ENCODE data around the gene IFRD1. TPM values are rescaled to one million over a fixed set of nuclear protein-coding genes. Genes with fewer than 3 reads are reported as not detected.

Gene IFRD1
- total RNA-seq, 4 donors from 2014 or later: 36.9 to 51.5 (median 48.0) TPM

- TF ChIP-seq CTCF (IDR thresholded peaks at IDR 0.05) (no peak), EP300 (IDR thresholded peaks at IDR 0.05) (no peak), POLR2AphosphoS5 (IDR thresholded peaks at IDR 0.05) (no peak), POLR2A (IDR thresholded peaks at IDR 0.05; ENCODE audit: low read depth) (no peak)
- H3K27ac ChIP-seq (replicated peaks in 1 of 4): no peak overlapping the region
- no peak for DNase-seq (ENCODE audit: extremely low spot score)
- intact Hi-C loops (cut with DNase I): no loop called here
- H3K9me3 ChIP-seq: no peaks in the 10 kb centered on the region
- H3K4me1 ChIP-seq: peaks cover 6 to 7% (median 7%) of the 10 kb centered on the region in 4 donors
- H3K27me3 ChIP-seq: no peaks in the 10 kb centered on the region
- WGBS: 100% methylated on average over 1 of the region's 1 CpG
- no peak overlapping the region for H3K4me3 ChIP-seq
- no peaks in the 10 kb centered on the region for H3K36me3 ChIP-seq
Measured at GRCh38 chr7:112427984-112428383, 22.3 kb upstream of the IFRD1 start.

- Histone ChIP-seq H3K36me3 (no peaks in the 10 kb centered on the region), H3K27me3 (no peaks in the 10 kb centered on the region), H3K9me3 (no peaks in the 10 kb centered on the region), H3K27ac (replicated peaks in 1 of 4) (no peak overlapping the region), H3K4me3 (no peak overlapping the region), H3K4me1 (no peaks in the 10 kb centered on the region)
- intact Hi-C loops (cut with DNase I): no loop called here
- 82% methylated on average over 2 of the region's 2 CpGs for WGBS
- no peak for TF ChIP-seq EP300 (IDR thresholded peaks at IDR 0.05)
- no peak for TF ChIP-seq POLR2AphosphoS5 (IDR thresholded peaks at IDR 0.05)
- no peak for TF ChIP-seq CTCF (IDR thresholded peaks at IDR 0.05)
- TF ChIP-seq POLR2A (IDR thresholded peaks at IDR 0.05; ENCODE audit: low read depth): no peak
- DNase-seq (ENCODE audit: extremely low spot score): no peak
Measured at GRCh38 chr7:112428715-112429114, 21.5 kb upstream of the IFRD1 start.

GRCh38 chr7:112430649-112431048, 19.6 kb upstream of the IFRD1 start:
- H3K4me1 ChIP-seq: peaks cover 0 to 3% (median 0%) of the 10 kb centered on the region in 4 donors
- H3K9me3 ChIP-seq: no peaks in the 10 kb centered on the region
- no peaks in the 10 kb centered on the region for H3K27me3 ChIP-seq
- no peaks in the 10 kb centered on the region for H3K36me3 ChIP-seq
- intact Hi-C loops (cut with DNase I): no loop called here
- H3K4me3 ChIP-seq: no peak overlapping the region
- no peak overlapping the region for H3K27ac ChIP-seq (replicated peaks in 1 of 4)
- WGBS: 67% methylated on average over 2 of the region's 2 CpGs
- DNase-seq (ENCODE audit: extremely low spot score): no peak
- TF ChIP-seq CTCF (IDR thresholded peaks at IDR 0.05): no peak
- TF ChIP-seq EP300 (IDR thresholded peaks at IDR 0.05): no peak
- no peak for TF ChIP-seq POLR2A (IDR thresholded peaks at IDR 0.05; ENCODE audit: low read depth)
- no peak for TF ChIP-seq POLR2AphosphoS5 (IDR thresholded peaks at IDR 0.05)

GRCh38 chr7:112431803-112432202, 18.5 kb upstream of the IFRD1 start:
- intact Hi-C loops (cut with DNase I): no loop called here
- 96% methylated on average over 3 of the region's 3 CpGs for WGBS
- Histone ChIP-seq H3K4me3 (no peak overlapping the region), H3K27me3 (no peaks in the 10 kb centered on the region), H3K36me3 (no peaks in the 10 kb centered on the region), H3K9me3 (no peaks in the 10 kb centered on the region), H3K27ac (replicated peaks in 1 of 4) (no peak overlapping the region), H3K4me1 (peaks cover 0 to 3% (median 0%) of the 10 kb centered on the region in 4 donors)
- DNase-seq (ENCODE audit: extremely low spot score): no peak
- TF ChIP-seq POLR2A (IDR thresholded peaks at IDR 0.05; ENCODE audit: low read depth) (no peak), POLR2AphosphoS5 (IDR thresholded peaks at IDR 0.05) (no peak), EP300 (IDR thresholded peaks at IDR 0.05) (no peak), CTCF (IDR thresholded peaks at IDR 0.05) (no peak)

- no peaks in the 10 kb centered on the region for H3K9me3 ChIP-seq
Measured at GRCh38 chr7:112433289-112433688, 17.0 kb upstream of the IFRD1 start.

More at GRCh38 chr7:112433289-112433688, 17.0 kb upstream of the IFRD1 start:
- Histone ChIP-seq H3K4me1 (peaks cover 0 to 3% (median 0%) of the 10 kb centered on the region in 4 donors), H3K36me3 (no peaks in the 10 kb centered on the region), H3K4me3 (no peak overlapping the region), H3K27me3 (no peaks in the 10 kb centered on the region), H3K27ac (replicated peaks in 1 of 4) (no peak overlapping the region)
- 82% methylated on average over 1 of the region's 1 CpG for WGBS
- TF ChIP-seq EP300 (IDR thresholded peaks at IDR 0.05): no peak
- no peak for TF ChIP-seq CTCF (IDR thresholded peaks at IDR 0.05)
- no peak for TF ChIP-seq POLR2A (IDR thresholded peaks at IDR 0.05; ENCODE audit: low read depth)
- no peak for TF ChIP-seq POLR2AphosphoS5 (IDR thresholded peaks at IDR 0.05)
- DNase-seq (ENCODE audit: extremely low spot score): no peak
- intact Hi-C loops (cut with DNase I): no loop called here
